AG08396 (cell line): ENCODE measurements around the gene ELF1.
A peak's percentile ranks its signal among the peaks of the same experiment; 100 is the strongest.

Source experiments
- DNase-seq: peaks from one replicate; pipeline ENCODE4 v3.0.0; 2012; ENCODE audit warnings: low spot score, mixed read lengths

Gene ELF1

DNA sequence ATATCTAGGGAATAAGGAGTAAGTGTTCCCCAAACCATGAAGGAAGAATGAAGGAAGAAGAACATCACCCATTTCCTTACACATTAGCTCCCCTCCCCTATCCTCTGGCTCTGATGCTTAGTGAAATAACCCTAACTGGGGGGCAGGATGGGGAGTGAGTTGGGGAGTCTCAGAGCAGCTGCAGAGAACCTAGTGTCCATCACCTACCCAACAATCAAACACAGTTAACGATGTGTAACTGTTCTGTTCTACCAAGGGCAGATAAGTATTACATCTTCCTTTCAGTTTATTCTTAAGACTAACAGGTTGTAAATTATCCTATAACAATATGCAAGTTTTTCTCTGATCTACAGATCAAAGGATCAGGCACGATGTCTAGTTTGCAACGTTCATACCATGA, 12.8 kb downstream of the ELF1 start:
- DNase-seq, result no peak

DNA sequence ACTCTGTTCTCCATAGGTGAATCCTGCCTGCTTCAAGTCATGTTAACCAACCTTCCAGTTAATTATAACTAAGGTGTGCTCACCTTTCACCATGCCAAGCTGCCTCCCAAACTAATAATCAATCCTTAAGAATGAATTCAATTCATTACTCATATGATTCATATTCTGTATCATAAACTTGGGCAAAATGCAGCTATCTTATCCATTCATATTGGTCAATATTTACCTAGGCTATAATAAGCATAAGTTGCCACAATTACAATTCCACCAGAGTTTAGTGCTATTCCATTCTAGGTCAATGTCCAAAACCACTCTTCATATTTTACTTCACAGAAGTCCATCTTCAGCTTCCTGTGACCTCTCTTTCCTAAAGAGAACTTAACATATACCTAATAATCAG, 13.4 kb downstream of the ELF1 start:
- no peak for DNase-seq

DNA sequence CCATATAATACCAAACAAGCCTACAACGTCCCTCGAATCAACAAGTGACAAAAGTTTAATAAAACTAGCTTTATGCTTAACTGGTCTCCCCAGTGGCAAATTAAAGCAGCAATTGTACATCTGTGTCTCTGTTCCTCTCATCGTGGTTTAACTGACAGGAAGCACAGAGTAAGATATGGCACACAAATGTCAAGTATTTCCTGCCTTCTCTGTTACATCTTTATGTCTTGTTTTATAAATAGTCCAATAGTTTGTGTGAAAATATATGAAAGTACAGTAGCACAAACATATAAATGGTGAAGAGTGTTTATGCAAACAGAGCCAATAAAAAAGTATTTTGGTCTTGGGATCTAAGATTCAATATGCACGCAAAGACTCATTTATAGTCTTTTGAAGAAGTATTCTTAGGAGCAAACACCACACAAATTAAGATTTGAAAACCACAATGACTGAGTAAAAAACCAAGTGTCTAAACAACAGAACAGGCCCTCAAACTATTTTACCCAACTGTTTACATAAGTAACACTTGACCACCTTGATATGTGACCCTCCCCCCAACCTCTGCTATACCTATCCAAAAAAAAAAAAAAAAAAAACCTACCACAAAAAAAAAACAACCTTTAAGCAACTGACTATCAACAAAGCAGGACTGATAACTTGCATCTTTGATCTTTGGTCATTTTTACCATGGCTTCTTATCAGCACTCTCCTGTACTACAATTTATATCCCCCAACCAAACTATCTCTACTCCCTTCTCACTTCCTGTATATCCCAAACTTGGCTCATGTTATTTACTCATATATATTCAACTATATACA, 14.0 kb downstream of the ELF1 start:
- DNase-seq, result no peak

- DNase-seq, result no peak
Observed at GRCh38 chr13:41002606-41003005, 16.5 kb downstream of the ELF1 start.

DNA sequence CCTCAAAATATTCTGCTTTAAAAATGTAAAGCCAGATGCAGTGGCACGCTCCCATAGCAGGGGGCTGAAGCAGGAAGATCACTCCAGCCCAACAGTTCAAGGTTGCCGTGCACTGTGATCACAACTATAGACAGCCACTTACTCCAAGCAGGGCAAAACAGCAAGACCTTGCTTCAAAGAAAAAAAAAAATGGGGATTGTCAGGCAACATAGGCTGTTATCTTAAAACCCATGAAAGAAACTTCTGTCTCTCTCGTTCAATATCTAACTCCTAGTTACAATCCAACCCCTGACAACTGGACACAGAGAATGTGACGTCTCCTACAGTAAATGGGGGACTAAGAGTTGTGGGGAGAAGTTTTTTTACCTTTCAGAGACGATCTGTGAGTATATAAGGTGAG, 17.4 kb downstream of the ELF1 start:
- no peak for DNase-seq

- DNase-seq, result no peak
Observed at GRCh38 chr13:40999416-40999815, 19.7 kb downstream of the ELF1 start.

DNA sequence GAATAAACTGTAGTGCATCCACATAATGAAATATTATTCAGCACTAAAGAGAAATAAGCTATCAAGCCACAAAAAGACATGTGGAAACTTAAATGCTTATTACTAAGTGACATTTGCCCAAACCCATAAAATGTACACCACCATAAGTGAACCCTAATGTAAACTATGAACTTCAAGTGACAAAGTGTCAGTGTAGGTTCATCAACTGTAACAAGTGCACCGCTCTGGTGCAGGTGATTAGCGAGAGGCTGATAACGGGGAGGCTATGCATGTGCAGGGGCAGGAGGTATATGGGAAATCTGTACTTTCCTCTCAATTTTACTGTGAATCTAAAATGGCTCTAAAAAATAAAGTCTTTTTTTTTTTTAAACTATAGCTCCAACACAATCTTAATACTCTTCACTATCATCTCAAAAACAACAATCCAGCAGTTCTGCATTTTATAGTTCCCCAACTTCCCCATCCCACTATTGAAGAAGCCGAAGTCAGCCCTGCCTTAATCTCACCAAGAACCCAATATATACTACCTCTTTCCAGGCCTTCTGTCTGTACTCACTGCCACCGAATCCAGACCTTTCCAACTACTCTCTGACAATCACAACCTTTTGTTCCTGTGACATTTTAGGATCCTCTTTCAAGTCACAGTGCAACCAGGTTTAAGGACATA, 22.6 kb downstream of the ELF1 start:
- DNase-seq, result no peak

- DNase-seq, result no peak
Observed at GRCh38 chr13:40995997-40996396, 23.1 kb downstream of the ELF1 start.

DNA sequence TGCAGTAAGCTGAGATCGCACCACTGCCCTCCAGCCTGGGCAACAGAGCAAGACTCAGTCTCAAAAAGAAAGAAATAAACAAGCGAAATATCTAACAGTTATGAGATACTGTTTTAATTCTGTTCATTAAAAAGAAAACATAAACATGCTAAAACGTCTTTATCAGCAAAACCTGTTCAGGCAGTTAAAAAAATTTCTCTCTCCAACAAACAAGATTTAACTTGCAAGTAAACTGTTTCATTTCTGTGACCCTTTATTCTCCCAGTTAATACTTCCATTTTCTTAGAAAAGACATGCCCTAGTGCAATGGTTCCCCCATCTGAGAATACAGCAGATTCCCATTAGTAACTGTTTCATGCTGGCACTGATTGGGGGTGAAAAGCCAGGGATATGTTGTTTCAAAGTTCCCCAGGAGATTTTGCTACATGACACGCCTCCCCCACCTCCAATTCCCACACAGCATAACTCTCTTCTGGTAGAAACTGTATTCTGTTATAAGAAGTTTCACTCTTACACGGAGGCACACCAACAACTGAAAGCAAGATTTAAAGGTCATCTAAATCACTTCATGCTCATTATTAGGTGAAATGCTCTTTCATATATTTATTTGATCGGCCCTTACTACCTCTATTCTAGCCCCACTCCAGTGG, 24.4 kb downstream of the ELF1 start:
- no peak for DNase-seq

DNA sequence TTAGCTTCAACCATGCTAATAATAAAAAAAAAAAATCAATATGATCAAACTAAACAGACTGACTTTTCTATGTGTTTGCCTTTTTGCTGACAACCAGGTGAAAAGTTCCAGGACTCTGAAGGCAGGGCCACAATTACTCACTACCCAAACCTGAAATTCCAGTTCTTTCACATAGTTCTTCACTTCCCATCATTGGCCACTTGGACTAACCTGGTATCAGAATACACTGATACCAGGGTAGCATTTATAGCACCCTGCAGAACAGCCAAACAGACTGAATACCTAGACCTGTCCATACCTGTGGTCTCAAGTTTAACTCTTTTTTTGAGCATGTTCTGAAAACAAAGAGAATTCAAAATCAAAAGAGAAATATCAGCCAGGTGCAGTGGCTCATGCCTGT, 25.1 kb downstream of the ELF1 start:
- DNase-seq, result no peak

GRCh38 chr13:40992678-40993518, 26.2 kb downstream of the ELF1 start:
- DNase-seq, result no peak

DNA sequence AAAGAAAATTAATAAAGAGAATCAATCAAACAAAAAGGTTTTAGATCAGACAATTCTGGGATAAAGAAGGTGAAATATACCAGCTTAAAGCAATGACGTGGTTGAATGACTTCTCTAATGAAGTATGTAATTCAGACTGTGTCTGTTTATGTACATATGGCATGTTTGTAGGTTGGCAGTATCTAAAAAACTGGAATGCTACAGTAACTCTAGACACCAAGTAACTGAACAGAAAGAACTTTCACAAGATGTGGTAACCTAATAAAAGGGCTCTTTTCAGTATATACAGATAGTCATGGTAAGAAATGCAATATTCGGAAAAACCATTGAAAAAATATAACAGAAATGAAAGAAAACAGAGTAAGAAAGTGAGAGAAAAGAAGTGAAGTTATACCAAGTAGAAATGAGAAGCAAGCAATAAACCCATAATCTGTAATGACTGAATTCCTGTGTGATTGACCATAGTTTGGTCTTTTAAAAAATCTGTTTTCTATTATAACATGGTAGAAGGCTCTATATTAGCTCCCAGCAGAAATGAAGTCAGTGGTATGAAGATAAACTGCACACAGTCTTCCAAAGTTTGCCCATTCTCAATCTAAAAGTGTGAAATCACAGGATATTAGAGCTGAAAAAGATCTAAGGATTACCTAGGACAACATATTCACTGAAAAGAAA, 31.4 kb downstream of the ELF1 start:
- DNase-seq, result no peak

- peak; percentile 36 for DNase-seq
Observed at GRCh38 chr13:40986101-40986856, 32.8 kb downstream of the ELF1 start.

GRCh38 chr13:40985381-40986100, 33.6 kb downstream of the ELF1 start:
- no peak for DNase-seq

DNA sequence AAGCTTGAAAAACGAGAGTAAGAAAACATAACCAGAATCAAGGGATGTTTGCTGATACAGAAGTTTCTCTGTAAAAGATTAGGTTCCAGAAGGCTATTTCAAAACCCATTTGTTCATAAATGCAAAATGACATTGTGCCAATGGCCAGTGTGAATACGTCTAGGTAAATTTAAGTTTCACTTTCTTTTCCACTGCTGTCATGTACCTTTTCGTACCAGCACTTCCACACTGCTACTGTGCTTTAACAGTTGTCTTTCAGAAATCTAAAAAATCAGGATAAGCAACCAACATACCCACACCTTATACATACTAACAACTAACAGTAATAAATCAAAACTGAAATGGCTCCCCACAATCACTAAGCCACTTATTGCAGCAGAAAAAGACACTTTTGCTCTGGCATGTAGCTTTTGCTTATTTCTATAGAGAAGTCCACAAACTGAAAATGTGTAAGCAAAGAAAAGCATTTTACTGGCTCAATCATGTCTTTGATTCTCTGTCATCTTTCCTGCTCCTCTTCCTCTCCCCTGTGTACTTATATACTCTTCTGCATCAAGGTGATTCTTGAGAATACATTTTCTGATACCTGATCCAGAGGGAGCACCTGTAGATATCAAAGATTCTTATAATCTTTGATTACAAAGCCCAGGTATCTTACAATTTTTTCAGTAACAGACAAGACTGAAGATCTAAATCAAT, 34.3 kb downstream of the ELF1 start:
- DNase-seq, result no peak

DNA sequence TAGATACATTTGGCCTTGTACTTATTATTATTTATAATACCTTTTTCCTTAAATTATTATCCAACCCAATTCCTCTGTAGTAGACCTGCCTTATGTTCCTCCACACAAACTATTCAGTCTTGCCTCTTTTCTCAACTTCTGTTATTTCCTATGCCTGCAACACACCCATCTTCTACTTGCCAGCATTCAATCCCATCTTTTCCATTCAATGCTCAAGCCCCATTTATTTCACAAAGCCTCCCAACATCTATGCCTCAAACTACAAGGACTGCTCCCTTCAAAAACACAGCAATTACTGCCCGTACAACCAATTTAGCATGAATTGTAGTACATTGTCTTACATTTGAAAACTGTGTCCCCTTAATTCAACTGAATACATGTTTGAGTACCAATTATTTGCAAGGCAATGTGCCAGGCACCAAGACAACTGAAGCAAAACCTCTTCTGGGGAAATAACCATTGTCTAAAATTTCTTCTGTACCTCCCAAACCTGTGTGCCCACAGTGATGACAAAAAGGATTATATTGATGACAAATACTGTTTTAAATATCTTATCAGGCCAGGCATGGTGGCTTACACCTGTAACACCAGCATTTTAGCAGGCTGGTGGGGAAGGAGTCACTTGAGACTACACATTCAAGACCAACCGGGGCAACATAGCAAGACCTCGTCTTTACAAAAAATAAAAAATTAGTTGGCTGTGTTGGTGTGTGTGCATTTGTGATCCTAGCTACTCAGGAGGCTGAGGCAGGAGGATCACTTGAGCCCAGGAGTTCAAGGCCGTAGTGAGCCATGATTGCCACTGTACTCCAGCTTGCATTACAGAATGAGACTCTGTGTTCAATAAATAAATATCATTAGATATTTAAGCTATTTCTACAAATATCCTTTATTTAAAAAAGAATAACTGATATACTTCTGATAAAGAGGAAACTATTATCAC, 35.1 kb downstream of the ELF1 start:
- DNase-seq, result no peak

DNA sequence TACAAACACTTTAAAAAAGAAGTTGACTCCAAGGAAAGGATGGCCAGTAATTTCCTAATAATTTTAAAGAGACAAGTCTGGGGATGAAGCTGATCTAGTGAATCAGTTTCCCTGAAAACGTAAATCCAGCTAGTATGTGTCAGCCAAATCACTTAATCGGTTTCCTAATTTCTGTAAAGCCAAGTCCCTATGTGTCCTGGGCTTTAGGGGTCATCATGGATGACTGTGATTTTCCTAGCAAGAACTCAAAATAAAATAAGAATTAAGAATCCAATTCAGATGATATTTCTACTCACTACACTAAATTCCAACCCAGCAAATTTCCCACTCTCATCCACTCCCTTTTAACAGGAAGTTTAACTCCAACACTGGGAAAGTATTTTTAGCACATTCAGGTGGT, 35.9 kb downstream of the ELF1 start:
- no peak for DNase-seq

GRCh38 chr13:40982772-40983171, 36.3 kb downstream of the ELF1 start:
- no peak for DNase-seq

- DNase-seq, result no peak
Observed at GRCh38 chr13:40981949-40982348, 37.2 kb downstream of the ELF1 start.
